GM12878 (cell line): ENCODE results near the gene RUBCNL.
A peak's percentile ranks its signal among the peaks of the same experiment; 100 is the strongest.

Experiments
- EZH2 ChIP-seq: IDR thresholded peaks from 2 replicates; pipeline ENCODE4 v1.6.1; 2012; ENCODE audit warnings: low read depth, mild to moderate bottlenecking, control low read depth, inconsistent platforms, low read length, borderline replicate concordance; ENCODE audit not compliant: control insufficient read depth
- MEF2A ChIP-seq: IDR thresholded peaks from 2 replicates; pipeline ENCODE4 v1.6.1; 2011; ENCODE audit warnings: low read depth, mild to moderate bottlenecking, low read length, moderate library complexity; ENCODE audit not compliant: insufficient read depth
- RELA ChIP-seq: fragments of 450-650 bp; IDR thresholded peaks from 2 replicates; pipeline ENCODE4 v1.8.0; 2014; ENCODE audit warnings: borderline replicate concordance; ENCODE audit not compliant: partially characterized antibody
- RFX5 ChIP-seq: IDR thresholded peaks from 2 replicates; pipeline ENCODE4 v1.6.1; 2011; ENCODE audit warnings: low read depth, low read length, improper control_type of control experiment

DNA sequence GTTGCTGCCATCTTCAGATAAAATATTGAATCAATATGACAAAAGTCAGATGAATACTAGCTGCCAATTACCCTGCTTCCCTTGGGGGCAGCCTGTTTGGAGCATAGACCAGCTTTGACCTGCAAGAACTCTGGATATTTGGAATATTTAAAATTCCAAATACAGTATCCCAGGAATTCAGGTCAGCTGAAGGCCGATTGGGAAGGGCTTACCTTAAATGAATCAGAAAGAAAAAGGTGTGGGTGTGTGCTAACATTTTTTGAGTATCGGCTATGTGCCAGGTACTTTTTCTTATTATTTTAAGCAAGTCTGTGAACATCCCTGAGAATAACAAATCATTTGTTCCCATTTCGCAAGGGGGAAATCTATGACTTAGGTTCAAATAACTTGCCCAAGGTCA is 1.8 kb upstream of the RUBCNL start:
- TF ChIP-seq MEF2A (0 out of 2 replicates have a peak, but pooled peaks have one; percentile 55), EZH2 (no peak), RELA (peak; percentile 64), RFX5 (no peak)
